DMS 273 treated with DMSO at 0.1 percent for 48 hours (cell line): Measurements from ENCODE around the gene RRP1.

Experiments
- DNase-seq: peaks from one replicate; lab custom pipeline; 2025; lab: John Stamatoyannopoulos, UW

Gene RRP1

GRCh38 chr21:43759651-43760050 is 29.7 kb upstream of the RRP1 start:
- DNase-seq, result no peak

DNA sequence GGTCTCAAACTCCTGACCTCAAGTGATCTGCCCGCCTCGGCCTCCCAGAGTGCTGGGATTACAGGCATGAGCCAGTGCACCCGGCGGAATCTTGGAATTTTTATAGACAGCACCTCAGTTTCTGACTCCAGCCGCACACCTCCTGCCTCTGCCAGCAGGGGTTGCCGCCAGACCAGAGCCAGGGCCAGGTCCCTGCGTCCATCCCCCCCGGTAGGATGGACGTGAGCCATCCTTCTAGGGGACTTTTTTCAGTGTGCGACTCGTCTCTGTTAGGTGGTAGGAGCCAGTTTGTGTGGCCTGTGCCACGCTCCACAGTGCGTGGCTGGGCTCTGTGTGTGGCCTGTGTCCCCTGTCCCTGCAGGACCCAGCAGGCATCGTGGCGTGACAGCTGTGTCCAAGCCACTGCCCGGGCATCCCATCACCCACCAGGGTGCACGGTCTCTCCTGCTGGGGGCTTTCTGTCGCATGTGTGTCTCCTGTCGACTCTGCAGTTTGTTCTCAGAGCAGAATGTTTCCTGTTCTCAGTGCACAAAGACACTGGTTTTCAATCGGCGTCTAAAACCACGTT is 28.9 kb upstream of the RRP1 start:
- no peak for DNase-seq

GRCh38 chr21:43761886-43762285 is 27.5 kb upstream of the RRP1 start:
- no peak for DNase-seq

DNA sequence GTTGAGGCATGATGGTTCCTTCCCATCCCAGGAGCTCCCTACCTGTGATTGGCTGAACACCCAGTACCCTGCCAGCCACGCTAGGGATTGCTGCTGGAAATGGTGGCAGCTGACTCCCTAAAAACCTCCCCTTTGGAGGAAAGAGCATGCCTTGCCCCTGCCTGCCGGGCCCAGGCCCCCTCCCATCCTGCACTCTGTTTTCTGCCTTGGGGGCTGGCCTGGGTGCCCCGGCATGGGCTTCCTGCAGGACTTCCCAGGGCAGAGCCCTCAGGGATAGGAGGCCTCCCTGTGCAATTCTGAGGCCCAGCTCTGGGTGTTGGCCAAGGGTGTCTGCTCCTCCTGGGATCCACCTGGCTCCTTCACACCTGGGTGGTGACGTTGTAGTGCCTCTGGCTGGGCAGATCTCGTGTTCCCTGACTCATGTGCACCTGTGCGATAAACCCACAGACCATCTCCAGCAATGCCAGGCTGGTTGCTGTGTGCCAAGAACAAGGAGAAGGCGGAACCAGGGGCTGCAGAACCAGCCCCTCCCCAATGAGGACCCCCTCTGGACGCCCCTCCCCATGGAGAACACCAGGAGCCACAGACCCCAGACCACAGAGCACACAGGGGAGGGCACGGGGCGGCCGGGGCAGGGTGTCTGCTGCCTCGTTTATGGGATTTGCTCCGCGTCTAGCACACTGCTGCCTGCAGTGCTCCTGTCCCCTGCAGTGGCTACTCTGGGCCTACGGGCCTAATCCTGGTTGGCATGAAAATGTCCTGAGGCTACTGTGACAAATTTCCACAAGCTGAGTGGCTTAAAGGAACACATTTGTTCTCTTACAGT is 26.9 kb upstream of the RRP1 start:
- no peak for DNase-seq

DNA sequence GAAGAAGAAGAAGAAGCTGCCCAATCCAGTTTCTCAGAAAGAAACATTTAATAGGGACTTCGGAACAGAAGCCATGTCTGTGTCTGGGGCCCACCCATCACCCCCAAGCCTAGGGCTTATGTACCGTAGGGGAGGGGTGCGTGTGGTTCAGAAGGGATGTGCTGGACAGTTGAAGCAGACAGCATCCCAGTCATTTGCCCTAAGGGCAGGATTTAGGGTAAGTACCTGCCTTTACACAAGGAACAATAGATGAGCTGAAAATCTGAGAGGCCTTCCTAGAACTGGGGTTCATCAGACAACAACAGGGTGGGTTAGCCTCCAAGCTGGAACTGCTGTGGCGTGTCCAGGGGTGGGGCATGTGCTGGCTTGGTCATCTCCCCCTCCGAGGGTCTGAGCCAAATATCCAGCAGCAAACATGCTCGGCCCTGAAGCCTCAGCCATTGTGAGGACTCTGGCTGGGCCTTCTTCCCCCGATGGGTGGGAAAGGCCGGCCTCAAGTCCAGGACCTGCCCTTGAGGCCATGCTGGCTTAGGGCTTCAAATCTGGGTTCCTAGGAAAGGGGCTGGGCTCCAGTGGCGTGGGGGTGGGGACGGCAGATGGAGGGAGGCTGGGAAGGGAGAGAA is 25.4 kb upstream of the RRP1 start:
- no peak for DNase-seq

DNA sequence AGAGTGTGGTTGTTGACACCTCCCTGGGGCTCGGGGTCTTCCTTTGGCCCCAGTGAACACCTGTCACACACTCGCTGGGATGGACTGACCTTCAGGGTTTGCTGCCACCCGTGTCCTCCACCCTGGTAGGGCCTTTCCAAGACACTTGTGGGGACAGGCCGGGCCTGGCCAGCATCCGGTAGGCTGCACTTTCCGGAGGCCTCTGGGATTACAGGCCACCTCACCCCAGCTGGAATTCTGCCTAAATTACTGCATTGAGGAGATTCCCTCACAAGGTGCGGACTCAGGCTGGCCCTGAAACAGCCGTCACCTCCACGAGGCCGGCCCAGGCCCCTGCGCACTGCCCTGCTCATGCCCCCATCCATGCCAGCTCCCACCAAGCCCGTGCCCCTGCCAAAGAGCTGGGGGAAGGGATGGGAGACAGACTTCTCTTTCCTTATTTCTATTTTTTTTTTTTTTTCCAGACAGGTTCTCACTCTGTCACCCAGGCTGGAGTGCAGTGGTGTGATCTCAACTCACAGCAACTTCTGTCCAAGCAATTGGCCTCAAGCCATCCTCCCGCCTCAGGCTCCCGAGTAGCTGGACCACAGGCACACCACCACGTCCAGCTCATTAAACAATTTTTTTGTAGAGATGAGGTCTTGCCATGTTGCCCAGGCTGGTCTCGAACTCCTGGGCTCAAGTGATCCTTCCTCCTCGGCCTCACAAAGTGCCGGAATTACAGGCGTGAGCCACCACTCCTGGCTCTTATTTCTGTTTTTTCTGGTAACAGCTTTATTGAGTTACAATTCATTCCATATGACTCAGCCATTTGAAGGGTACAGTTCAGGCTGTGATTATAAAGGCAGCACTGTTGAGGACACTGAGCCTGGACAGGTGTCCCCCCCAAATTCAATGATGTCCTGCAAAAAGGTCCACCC is 24.5 kb upstream of the RRP1 start:
- DNase-seq, result no peak

- no peak for DNase-seq
Observed at GRCh38 chr21:43766734-43767497, 22.5 kb upstream of the RRP1 start.

DNA sequence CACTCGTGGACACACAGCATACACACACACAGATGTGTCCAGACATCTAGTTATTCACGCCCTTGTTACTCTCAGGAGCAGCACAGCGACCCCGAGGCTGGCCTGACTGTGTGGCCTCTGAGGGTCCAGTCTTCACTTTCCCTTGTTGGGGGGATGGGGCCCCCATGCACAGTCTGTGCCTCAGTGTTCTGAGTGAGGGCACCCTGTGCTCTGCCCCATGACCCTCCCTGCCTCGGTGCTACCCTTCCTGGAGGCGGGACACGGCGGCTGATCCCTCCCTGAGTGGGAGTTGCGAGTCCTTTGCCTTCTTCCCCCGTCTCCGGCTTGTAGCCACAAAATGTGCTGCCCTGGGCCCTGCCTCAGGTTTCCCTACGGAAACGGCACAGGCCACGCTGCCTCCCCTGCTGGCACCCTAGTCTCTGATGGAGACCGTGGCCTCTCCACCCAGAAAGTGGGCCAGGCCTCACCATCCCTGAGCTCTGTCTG is 21.8 kb upstream of the RRP1 start:
- no peak for DNase-seq

GRCh38 chr21:43767984-43768867 is 21.2 kb upstream of the RRP1 start:
- DNase-seq, result no peak

GRCh38 chr21:43768868-43769167 is 20.6 kb upstream of the RRP1 start:
- no peak for DNase-seq

GRCh38 chr21:43769325-43769958 is 19.9 kb upstream of the RRP1 start:
- DNase-seq, result no peak

GRCh38 chr21:43770066-43770655 is 19.2 kb upstream of the RRP1 start:
- no peak for DNase-seq

DNA sequence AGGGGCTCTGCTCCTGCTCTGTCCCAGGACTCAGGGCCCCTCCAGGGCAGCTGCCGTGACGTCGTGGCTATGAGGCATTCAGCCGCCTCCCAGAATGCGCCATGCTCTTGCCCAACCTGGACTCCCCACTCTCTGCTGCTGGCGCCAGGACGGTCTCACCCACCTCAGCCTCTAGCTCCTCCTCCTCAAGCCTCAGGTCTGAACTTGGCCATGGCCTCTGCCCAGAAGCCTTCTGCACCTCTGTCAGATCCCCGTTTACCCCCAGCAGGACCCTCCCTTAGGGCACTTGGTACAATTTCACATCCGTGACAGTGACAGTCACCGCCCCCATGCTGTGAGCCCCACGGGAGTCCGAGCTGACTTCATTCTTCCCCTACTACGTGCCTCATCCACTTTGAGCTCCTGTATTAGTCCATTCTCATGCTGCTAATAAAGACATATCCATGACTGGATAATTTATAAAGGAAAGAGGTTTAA is 18.1 kb upstream of the RRP1 start:
- no peak for DNase-seq

- no peak for DNase-seq
Observed at GRCh38 chr21:43771698-43772424, 17.5 kb upstream of the RRP1 start.

DNA sequence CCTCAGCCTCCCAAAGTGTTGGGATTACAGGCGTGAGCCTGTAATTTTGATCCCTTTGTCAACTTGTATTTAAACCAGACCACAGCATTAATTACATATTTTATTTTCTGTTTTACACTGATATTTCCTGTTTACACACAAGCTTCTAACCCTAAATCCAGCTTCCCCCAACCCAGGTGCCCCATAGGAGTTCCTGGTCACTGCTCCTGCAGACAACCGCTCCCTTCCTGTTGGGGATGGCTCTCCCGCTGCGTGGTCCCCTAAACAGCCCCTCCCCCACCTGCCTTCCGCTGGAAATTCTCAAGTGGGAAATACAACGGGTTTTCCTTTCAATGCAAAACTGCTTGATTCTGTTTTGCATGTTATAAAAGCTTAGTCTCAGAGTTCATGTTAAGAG is 17.0 kb upstream of the RRP1 start:
- no peak for DNase-seq

GRCh38 chr21:43774163-43774562 is 15.2 kb upstream of the RRP1 start:
- DNase-seq, result no peak

DNA sequence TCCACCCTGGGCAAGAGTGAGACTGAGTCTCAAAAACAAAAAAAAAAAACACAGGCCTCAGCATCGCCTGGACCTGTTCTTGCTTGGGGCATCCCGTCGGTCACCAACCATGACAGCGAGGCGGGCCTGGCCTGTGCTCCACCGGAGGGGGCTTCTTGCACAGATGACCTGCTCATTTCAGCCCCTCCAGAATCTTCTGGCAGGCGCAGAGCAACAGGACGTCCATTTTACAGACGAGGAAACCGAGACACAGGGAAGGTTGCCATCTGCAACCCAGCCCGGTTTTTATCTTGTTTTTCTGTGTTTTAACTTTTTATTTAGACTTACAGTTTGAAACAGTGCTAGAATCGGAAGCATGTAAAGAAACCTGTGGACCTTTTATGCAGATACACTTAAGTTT is 14.2 kb upstream of the RRP1 start:
- DNase-seq, result no peak

- no peak for DNase-seq
Observed at GRCh38 chr21:43775795-43776430, 13.5 kb upstream of the RRP1 start, which contains the start of gene CSTB. CSTB (minus strand) TSS chr21:43776308; CDS start chr21:43776269, 39 bp downstream.
